GM21528 (cell line): Measurements from ENCODE around the gene KRTAP10-3.
"Not testable (repeated sequence)": the region's sequence is repeated elsewhere in the genome, so short reads cannot be mapped to it uniquely, and the experiment has no call there.

Experiments used
- ATAC-seq: cut with Tn5 transposase; IDR thresholded peaks from one replicate; pipeline ENCODE4 v1.9.1; 2021; ENCODE audit warnings: mild to moderate bottlenecking, moderate library complexity; ENCODE audit not compliant: unreplicated experiment, low FRiP score

The KRTAP10-3 gene

GRCh38 chr21:44558695-44559094, at the start of gene KRTAP10-3:
KRTAP10-3 (minus strand) TSS chr21:44558795; CDS start chr21:44558715, 80 bp downstream.
- no peak for ATAC-seq

- no peak for ATAC-seq
Measured at GRCh38 chr21:44606495-44606894, 47.9 kb upstream of the KRTAP10-3 start.

- ATAC-seq, result no peak
Measured at GRCh38 chr21:44603911-44604310, 45.3 kb upstream of the KRTAP10-3 start.

- no peak for ATAC-seq
Measured at GRCh38 chr21:44603109-44603875, 44.7 kb upstream of the KRTAP10-3 start.

- no peak for ATAC-seq
Measured at GRCh38 chr21:44602463-44602850, 43.9 kb upstream of the KRTAP10-3 start.

- ATAC-seq, result no peak
Measured at GRCh38 chr21:44601596-44602462, 43.2 kb upstream of the KRTAP10-3 start.

- not testable (repeated sequence) for ATAC-seq
Measured at GRCh38 chr21:44601091-44601490, 42.5 kb upstream of the KRTAP10-3 start.

- ATAC-seq, result not testable (repeated sequence)
Measured at GRCh38 chr21:44600118-44600978, 41.8 kb upstream of the KRTAP10-3 start, which contains the start of gene KRTAP10-7. KRTAP10-7 (plus strand) TSS chr21:44600597; CDS start chr21:44600622, 25 bp downstream.

- ATAC-seq, result no peak
Measured at GRCh38 chr21:44599264-44600029, 40.9 kb upstream of the KRTAP10-3 start.

- no peak for ATAC-seq
Measured at GRCh38 chr21:44598061-44598460, 39.5 kb upstream of the KRTAP10-3 start.

- no peak for ATAC-seq
Measured at GRCh38 chr21:44596068-44596725, 37.6 kb upstream of the KRTAP10-3 start.

- ATAC-seq, result no peak
Measured at GRCh38 chr21:44595524-44595923, 36.9 kb upstream of the KRTAP10-3 start.

GRCh38 chr21:44594406-44594916, 35.9 kb upstream of the KRTAP10-3 start:
- ATAC-seq, result no peak

GRCh38 chr21:44593598-44594405, 35.2 kb upstream of the KRTAP10-3 start:
- ATAC-seq, result no peak

- no peak for ATAC-seq
Measured at GRCh38 chr21:44592446-44593311, 34.1 kb upstream of the KRTAP10-3 start, which contains the start of gene KRTAP10-6. KRTAP10-6 (minus strand) TSS chr21:44592505; CDS start chr21:44592484, 21 bp downstream.

- not testable (repeated sequence) for ATAC-seq
Measured at GRCh38 chr21:44591801-44592130, 33.2 kb upstream of the KRTAP10-3 start.
